Measurements from ENCODE around the gene PIP4P1.

Gene PIP4P1

GRCh38 chr14:20438664-20439063 lies 22.6 kb downstream of the PIP4P1 start:
- in situ Hi-C loops (cut with MboI; ENCODE audit: low sequenced_read_pairs): no loop called here

- in situ Hi-C loops (cut with MboI; ENCODE audit: low sequenced_read_pairs): no loop called here
Observed at GRCh38 chr14:20436363-20436755, 24.9 kb downstream of the PIP4P1 start.

- in situ Hi-C loops (cut with MboI; ENCODE audit: low sequenced_read_pairs): no loop called here
Observed at GRCh38 chr14:20435582-20436362, 25.5 kb downstream of the PIP4P1 start, which contains the start of gene KLHL33. TSS of gene KLHL33 (minus strand) at chr14:20436166. CDS start at chr14:20435811, 355 bp downstream.

GRCh38 chr14:20434701-20435581 lies 26.3 kb downstream of the PIP4P1 start:
- in situ Hi-C loops (cut with MboI; ENCODE audit: low sequenced_read_pairs): no loop called here

- in situ Hi-C loops (cut with MboI; ENCODE audit: low sequenced_read_pairs): no loop called here
Observed at GRCh38 chr14:20429801-20430669, 31.2 kb downstream of the PIP4P1 start.

- in situ Hi-C loops (cut with MboI; ENCODE audit: low sequenced_read_pairs): no loop called here
Observed at GRCh38 chr14:20428802-20429201, 32.4 kb downstream of the PIP4P1 start.

GRCh38 chr14:20428010-20428365 lies 33.2 kb downstream of the PIP4P1 start:
- in situ Hi-C loops (cut with MboI; ENCODE audit: low sequenced_read_pairs): no loop called here

- in situ Hi-C loops (cut with MboI; ENCODE audit: low sequenced_read_pairs): no loop called here
Observed at GRCh38 chr14:20427231-20428009, 33.8 kb downstream of the PIP4P1 start.

GRCh38 chr14:20424851-20425250 lies 36.4 kb downstream of the PIP4P1 start:
- in situ Hi-C loops (cut with MboI; ENCODE audit: low sequenced_read_pairs): no loop called here

- in situ Hi-C loops (cut with MboI; ENCODE audit: low sequenced_read_pairs): no loop called here
Observed at GRCh38 chr14:20422886-20423285, 38.3 kb downstream of the PIP4P1 start.

- in situ Hi-C loops (cut with MboI; ENCODE audit: low sequenced_read_pairs): no loop called here
Observed at GRCh38 chr14:20421267-20421666, 40.0 kb downstream of the PIP4P1 start.

- in situ Hi-C loops (cut with MboI; ENCODE audit: low sequenced_read_pairs): loop anchor here (5.0 kb wide), 1 partner anchor 43 kb away; the partner anchor contains the start of gene PIP4P1
Observed at GRCh38 chr14:20419419-20419818, 41.8 kb downstream of the PIP4P1 start.

GRCh38 chr14:20418501-20418909 lies 42.7 kb downstream of the PIP4P1 start:
- in situ Hi-C loops (cut with MboI; ENCODE audit: low sequenced_read_pairs): loop anchor here (5.0 kb wide), 1 partner anchor 44 kb away; the partner anchor contains the start of gene PIP4P1

- in situ Hi-C loops (cut with MboI; ENCODE audit: low sequenced_read_pairs): loop anchor here (5.0 kb wide), 1 partner anchor 45 kb away; the partner anchor contains the start of gene PIP4P1
Observed at GRCh38 chr14:20417250-20418186, 43.7 kb downstream of the PIP4P1 start.

- in situ Hi-C loops (cut with MboI; ENCODE audit: low sequenced_read_pairs): loop anchor here (5.0 kb wide), 1 partner anchor 46 kb away; the partner anchor contains the start of gene PIP4P1
Observed at GRCh38 chr14:20416223-20416622, 45.0 kb downstream of the PIP4P1 start.

- in situ Hi-C loops (cut with MboI; ENCODE audit: low sequenced_read_pairs): loop anchor here (5.0 kb wide), 1 partner anchor 47 kb away; the partner anchor contains the start of gene PIP4P1
Observed at GRCh38 chr14:20415782-20416206, 45.4 kb downstream of the PIP4P1 start.

GRCh38 chr14:20413744-20414082 lies 47.5 kb downstream of the PIP4P1 start:
- in situ Hi-C loops (cut with MboI; ENCODE audit: low sequenced_read_pairs): no loop called here

- in situ Hi-C loops (cut with MboI; ENCODE audit: low sequenced_read_pairs): no loop called here
Observed at GRCh38 chr14:20412876-20413743, 48.1 kb downstream of the PIP4P1 start, which contains the start of gene TEP1. TSS of gene TEP1 (minus strand) at chr14:20413501. CDS start at chr14:20408439, 5,062 bp downstream.
